Mucosa of descending colon (tissue), 3 donors: ENCODE data around the gene SP140L. TPM values are rescaled to one million over a fixed set of nuclear protein-coding genes. Genes with fewer than 3 reads are reported as not detected.
A peak's percentile ranks its signal among the peaks of the same experiment; 100 is the strongest.

Experiments used
- ATAC-seq: fragments of 200-7000 bp; cut with Tn5 transposase; one replicate; pipeline ENCODE4 v1.9.1; 2020; ENCODE audit warnings: mild to moderate bottlenecking, moderate library complexity
- DNase-seq, 3 donors: peaks; one replicate each; pipeline ENCODE4 v3.0.0-alpha.2; 2020
- H3K36me3 ChIP-seq: fragments of 200-600 bp; one replicate; pipeline ENCODE4 v1.8.0; 2021; ENCODE audit warnings: low read depth, mild to moderate bottlenecking
- H3K4me1 ChIP-seq: fragments of 200-600 bp; one replicate; pipeline ENCODE4 v1.8.0; 2021; ENCODE audit warnings: low read depth, mild to moderate bottlenecking
- H3K4me3 ChIP-seq: fragments of 200-600 bp; one replicate; pipeline ENCODE4 v1.8.0; 2021; ENCODE audit warnings: mild to moderate bottlenecking
- H3K9me3 ChIP-seq: fragments of 200-600 bp; one replicate; pipeline ENCODE4 v1.8.0; 2021; ENCODE audit warnings: mild to moderate bottlenecking
- intact Hi-C, 2 donors: fragments of 100-400 bp; cut with DNase I in 1 of 2; cut with micrococcal nuclease in 1 of 2; formaldehyde crosslinking; loops; one replicate each; pipeline versions ENCODE4 v1.11.0 to v1.11.1; 2022; cut with DNase I, micrococcal nuclease
- total RNA-seq, 3 donors: library from RNA; stranded (reverse); fragmentation: NEBNext Ultra II Directional in 2 of 3; extraction: Animal tissue kit (Norgen Biotek cat#: 25700) in 2 of 3; gene quantifications; one replicate each; pipeline versions ENCODE4 v1.2.1 to v1.2.4, GENCODE V29; 2021 to 2023
- TF ChIP-seq, protein P1 (sequence below): fragments of 200-600 bp; IDR thresholded peaks from one replicate; pipeline ENCODE4 v1.8.0; 2022; ENCODE audit warnings: antibody characterized with exemption, mild to moderate bottlenecking
- donor health status: DM: no; HTN: no; CAD: no; lungs with moderate emphysema.
- donor health status: DM: no; HTN: no; CAD: no.
- donor health status: DM: no; HTN: yes; CAD: no.

Gene SP140L
- total RNA-seq, 3 donors from 2014 or later: 22.1 to 35.7 (median 23.4) TPM

DNA sequence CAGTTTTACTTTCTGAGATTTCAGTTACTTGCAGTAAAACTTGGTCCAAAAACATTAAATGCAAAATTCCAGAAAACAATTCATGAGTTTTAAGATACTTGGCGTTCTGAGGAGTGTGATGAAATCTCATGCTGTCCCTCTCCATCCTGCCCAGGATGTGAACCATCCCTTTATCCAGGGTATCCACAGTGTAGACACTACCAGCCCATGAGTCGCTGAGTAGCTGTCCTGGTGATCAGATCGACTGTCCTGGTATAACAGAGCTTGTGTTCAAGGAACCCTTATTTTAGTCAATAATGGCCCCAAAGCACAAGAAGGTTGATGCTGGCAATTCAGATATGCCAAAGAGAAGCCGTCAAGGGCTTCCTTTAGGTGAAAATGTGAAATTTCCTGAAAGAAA is 92.2 kb downstream of the SP140L start:
- DNase-seq (no peak), ATAC-seq (no peak)
- Histone ChIP-seq H3K9me3 (no peaks in the 10 kb centered on the region), H3K4me1 (peaks cover 10% of the 10 kb centered on the region), H3K36me3 (no peaks in the 10 kb centered on the region), H3K4me3 (no peak overlapping the region)
- TF ChIP-seq, protein P1, sequence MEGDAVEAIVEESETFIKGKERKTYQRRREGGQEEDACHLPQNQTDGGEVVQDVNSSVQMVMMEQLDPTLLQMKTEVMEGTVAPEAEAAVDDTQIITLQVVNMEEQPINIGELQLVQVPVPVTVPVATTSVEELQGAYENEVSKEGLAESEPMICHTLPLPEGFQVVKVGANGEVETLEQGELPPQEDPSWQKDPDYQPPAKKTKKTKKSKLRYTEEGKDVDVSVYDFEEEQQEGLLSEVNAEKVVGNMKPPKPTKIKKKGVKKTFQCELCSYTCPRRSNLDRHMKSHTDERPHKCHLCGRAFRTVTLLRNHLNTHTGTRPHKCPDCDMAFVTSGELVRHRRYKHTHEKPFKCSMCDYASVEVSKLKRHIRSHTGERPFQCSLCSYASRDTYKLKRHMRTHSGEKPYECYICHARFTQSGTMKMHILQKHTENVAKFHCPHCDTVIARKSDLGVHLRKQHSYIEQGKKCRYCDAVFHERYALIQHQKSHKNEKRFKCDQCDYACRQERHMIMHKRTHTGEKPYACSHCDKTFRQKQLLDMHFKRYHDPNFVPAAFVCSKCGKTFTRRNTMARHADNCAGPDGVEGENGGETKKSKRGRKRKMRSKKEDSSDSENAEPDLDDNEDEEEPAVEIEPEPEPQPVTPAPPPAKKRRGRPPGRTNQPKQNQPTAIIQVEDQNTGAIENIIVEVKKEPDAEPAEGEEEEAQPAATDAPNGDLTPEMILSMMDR: no peak
- intact Hi-C loops: no loop called here

DNA sequence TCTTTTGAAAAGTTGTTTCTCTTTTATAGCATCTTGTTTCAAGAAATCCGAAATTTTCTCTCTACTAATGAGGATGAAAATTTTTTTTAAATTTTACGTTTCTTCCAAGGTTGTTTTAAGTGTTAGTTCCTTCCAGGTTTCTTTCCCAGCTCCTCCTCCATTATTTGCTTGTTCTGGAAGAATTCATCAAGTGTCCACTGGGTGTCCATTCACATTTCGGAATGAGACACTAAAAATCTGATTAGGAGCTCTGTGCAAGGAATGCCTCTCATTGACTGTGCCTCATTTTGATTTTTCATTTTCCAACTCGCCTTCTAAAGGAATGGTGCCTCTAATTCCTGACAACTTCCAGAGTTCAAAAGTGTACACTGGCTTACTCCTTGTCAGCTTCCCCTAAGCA is 95.2 kb downstream of the SP140L start:
- ATAC-seq (no peak), DNase-seq (no peak)
- Histone ChIP-seq H3K4me1 (peaks cover 10% of the 10 kb centered on the region), H3K36me3 (no peaks in the 10 kb centered on the region), H3K9me3 (no peaks in the 10 kb centered on the region), H3K4me3 (no peak overlapping the region)
- intact Hi-C loops: no loop called here
- TF ChIP-seq, protein P1: no peak

DNA sequence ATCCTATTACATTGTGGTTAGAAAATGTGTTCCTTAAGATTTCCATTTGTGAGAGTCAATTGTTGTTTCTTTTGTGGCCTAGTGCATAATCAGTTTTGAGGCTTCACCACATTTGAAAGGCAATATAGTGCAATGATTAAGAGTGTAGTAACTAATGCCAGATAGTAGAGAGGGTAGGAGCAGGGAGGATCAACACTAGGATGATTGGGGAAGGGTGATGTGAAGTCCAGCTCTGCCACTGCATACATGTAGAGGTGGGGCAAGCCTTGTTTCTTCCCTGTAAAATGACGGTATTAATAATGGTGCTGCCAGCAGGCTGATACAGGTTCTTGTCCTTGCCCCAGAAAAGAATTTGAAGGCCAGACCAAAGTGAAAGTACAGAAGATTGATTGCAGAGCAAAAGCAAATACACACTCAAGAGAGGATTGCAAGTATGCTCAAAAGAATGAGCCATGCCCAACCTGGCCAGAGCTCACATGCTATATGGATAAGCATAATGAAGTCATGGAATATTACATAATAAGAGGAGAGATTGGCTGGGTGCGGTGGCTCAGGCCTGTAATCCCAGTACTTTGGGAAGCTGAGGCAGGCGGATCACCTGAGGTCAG is 97.0 kb downstream of the SP140L start:
- no peaks in the 10 kb centered on the region for H3K36me3 ChIP-seq
- H3K4me3 ChIP-seq: no peak overlapping the region
- ATAC-seq (peak; percentile 84), DNase-seq (no peak)
- intact Hi-C loops: no loop called here
- H3K4me1 ChIP-seq: no peaks in the 10 kb centered on the region
- peaks cover 8% of the 10 kb centered on the region for H3K9me3 ChIP-seq
- TF ChIP-seq, protein P1: no peak

DNA sequence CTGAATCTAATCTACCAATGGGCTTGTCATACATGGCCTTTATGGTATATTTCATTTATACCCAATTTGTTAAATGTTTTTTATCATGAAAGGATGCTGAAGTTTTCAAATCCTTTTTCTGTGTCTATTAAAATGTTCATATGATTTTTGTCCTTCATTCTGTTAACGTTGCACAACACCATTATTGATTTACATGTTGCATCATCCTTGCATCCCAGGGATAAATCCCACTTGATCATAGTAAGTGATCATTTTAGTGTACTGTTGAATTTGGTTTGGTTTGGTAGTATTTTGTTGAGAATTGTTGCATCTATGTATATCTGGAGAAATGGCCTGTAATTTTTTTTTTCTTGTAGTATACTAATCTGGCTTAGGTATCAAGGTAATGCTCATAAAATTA is 98.4 kb downstream of the SP140L start:
- intact Hi-C loops: no loop called here
- TF ChIP-seq, protein P1: no peak

DNA sequence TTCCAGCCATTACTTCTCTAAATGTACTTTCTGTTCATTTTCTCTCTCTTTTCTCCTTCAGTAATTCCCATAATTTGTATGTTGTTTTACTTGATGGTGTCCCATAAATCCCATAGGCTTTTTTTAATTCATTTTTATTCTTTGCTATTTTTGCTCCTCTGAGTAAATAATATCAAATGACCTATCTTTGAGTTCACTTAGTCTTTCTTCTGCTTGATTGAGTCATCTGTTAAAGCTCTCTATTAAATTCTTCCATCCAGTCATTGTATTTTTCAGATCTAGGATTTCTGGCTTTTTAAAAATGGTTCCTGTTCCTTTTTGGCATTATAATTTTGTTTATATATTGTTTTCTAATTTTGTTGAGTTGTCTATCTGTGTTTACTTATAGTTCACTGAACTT is 102.5 kb downstream of the SP140L start:
- DNase-seq (no peak), ATAC-seq (no peak)
- Histone ChIP-seq H3K9me3 (peaks cover 13% of the 10 kb centered on the region), H3K4me1 (no peaks in the 10 kb centered on the region), H3K4me3 (no peak overlapping the region), H3K36me3 (no peaks in the 10 kb centered on the region)
- intact Hi-C loops: no loop called here
- TF ChIP-seq, protein P1: no peak

More for the DNA sequence above, 98.4 kb downstream of the SP140L start:
- Histone ChIP-seq H3K4me3 (no peak overlapping the region), H3K36me3 (no peaks in the 10 kb centered on the region), H3K4me1 (no peaks in the 10 kb centered on the region), H3K9me3 (peaks cover 13% of the 10 kb centered on the region)
- DNase-seq (no peak), ATAC-seq (no peak)
